Panc1 (cell line): ENCODE data around the gene UPB1. TPM values are rescaled to one million over a fixed set of nuclear protein-coding genes. Genes with fewer than 3 reads are reported as not detected.

ENCODE experiments used
- ATAC-seq: fragments of 200-7000 bp; cut with Tn5 transposase; 2 replicates; pipeline ENCODE4 v1.9.1; 2020; ENCODE audit warnings: mild to moderate bottlenecking, moderate library complexity
- BruUV-seq: library from RNA; stranded (reverse); fragments of 400-500 nt; replicated peaks from 2 replicates; lab custom pipeline; 2021; lab: Mats Ljungman, UMichigan
- CTCF ChIA-PET: fragments of 300-600 bp; sonication (Branson Sonifier 250); formaldehyde crosslinking; loops from one replicate; lab custom pipeline; 2022; ENCODE audit warnings: antibody characterized with exemption; lab: Charles Lee
- POLR2A ChIA-PET: fragments of 300-600 bp; sonication (Branson Sonifier 250); formaldehyde crosslinking; loops from one replicate; lab custom pipeline; 2022; ENCODE audit warnings: antibody characterized with exemption; lab: Charles Lee
- DNase-seq: peaks from one replicate; pipeline ENCODE4 v3.0.0-alpha.2; 2010; ENCODE audit warnings: low read depth, low spot score
- H3K27ac ChIP-seq: 2 replicates; pipeline ENCODE4 v1.5.1; 2011; ENCODE audit warnings: mild to moderate bottlenecking, low read length, inconsistent platforms
- H3K27me3 ChIP-seq: fragments of 200-500 bp; sonication (Bioruptor generic); 2 replicates; pipeline ENCODE4 v1.6.0; 2014; ENCODE audit warnings: low read length, inconsistent platforms; ENCODE audit not compliant: control insufficient read depth, insufficient read depth
- H3K36me3 ChIP-seq: fragments of 200-500 bp; sonication (Bioruptor generic); 2 replicates; pipeline ENCODE4 v1.5.1; 2014; ENCODE audit warnings: inconsistent platforms, mild to moderate bottlenecking, low read length, moderate library complexity; ENCODE audit not compliant: control insufficient read depth, insufficient read depth
- H3K4me1 ChIP-seq: 2 replicates; pipeline ENCODE4 v1.5.1; 2011; ENCODE audit warnings: inconsistent platforms, mild to moderate bottlenecking, low read length, moderate library complexity; ENCODE audit not compliant: control insufficient read depth, insufficient read depth
- H3K4me3 ChIP-seq, 2 experiments: 2 replicates each; pipeline ENCODE4 v1.5.1; 2011 to 2012; ENCODE audit warnings: low read depth in 2 of 2, low read length in 2 of 2, mild to moderate bottlenecking in 2 of 2, inconsistent platforms in 1 of 2, moderate library complexity in 1 of 2
- H3K9me3 ChIP-seq: fragments of 200-500 bp; sonication (Bioruptor generic); 2 replicates; pipeline ENCODE4 v1.5.1; 2014; ENCODE audit warnings: low read depth, mild to moderate bottlenecking, inconsistent platforms, low read length, moderate library complexity; ENCODE audit not compliant: control insufficient read depth, insufficient read depth
- CTCF ChIP-seq: fragments of 450-650 bp; IDR thresholded peaks from 2 replicates; pipeline ENCODE4 v1.5.1; 2017; ENCODE audit warnings: mild to moderate bottlenecking
- POLR2AphosphoS5 ChIP-seq: IDR thresholded peaks from 2 replicates; pipeline ENCODE4 v1.6.1; 2012; ENCODE audit warnings: mild to moderate bottlenecking, low read depth, low read length, moderate library complexity
- REST ChIP-seq, 2 experiments: IDR thresholded peaks; 2 replicates each; pipeline ENCODE4 v1.6.1; 2011 to 2012; ENCODE audit warnings: low read depth in 2 of 2, control low read depth in 1 of 2, low read length in 1 of 2, mild to moderate bottlenecking in 1 of 2, moderate library complexity in 1 of 2; ENCODE audit not compliant: insufficient read depth in 1 of 2
- SIN3A ChIP-seq: IDR thresholded peaks from 2 replicates; pipeline ENCODE4 v1.6.1; 2012; ENCODE audit warnings: low read depth, mild to moderate bottlenecking, low read length, moderate library complexity, borderline replicate concordance; ENCODE audit not compliant: insufficient read depth
- TCF7L2 ChIP-seq: IDR thresholded peaks from 2 replicates; pipeline ENCODE4 v1.6.1; 2011; ENCODE audit warnings: mild to moderate bottlenecking, low read depth, low read length, inconsistent platforms
- in situ Hi-C: cut with HindIII; loops from 2 replicates; pipeline ENCODE4 v1.10.0; 2016; ENCODE audit warnings: low sequenced_read_pairs, low pct_unique_long_range_greater_than_20kb
- intact Hi-C: fragments of 100-400 bp; cut with micrococcal nuclease; formaldehyde crosslinking; loops from one replicate; pipeline ENCODE4 v1.10.0; 2022; ENCODE audit not compliant: unreplicated experiment
- total RNA-seq: library from RNA; stranded (reverse); gene quantifications from one replicate; pipeline ENCODE4 v1.2.1, GENCODE V29; 2021; ENCODE audit not compliant: unreplicated experiment

The UPB1 gene
- total RNA-seq, 1 experiment from 2014 or later, result 0.10 TPM

- TF ChIP-seq SIN3A (no peak), CTCF (no peak), POLR2AphosphoS5 (no peak), REST (IDR thresholded peaks at IDR 0.05; ENCODE audit: insufficient read depth in 1 of 2, low read depth in 2 of 2, low read length in 1 of 2) (no peak), TCF7L2 (no peak)
- Histone ChIP-seq H3K27ac (no peak overlapping the region), H3K4me1 (no peaks in the 10 kb centered on the region), H3K4me3 (no peak overlapping the region), H3K36me3 (no peaks in the 10 kb centered on the region), H3K27me3 (no peaks in the 10 kb centered on the region), H3K9me3 (no peaks in the 10 kb centered on the region)
- ChIA-PET POLR2A (no interaction called here), CTCF (interaction anchor here (0.7 kb wide), 2 partner anchors 14 to 87 kb away, joined by 6 to 7 read pairs; no protein-coding TSS in a partner anchor)
- no peak for DNase-seq
- no peak for ATAC-seq
- intact Hi-C loops (no loop called here), in situ Hi-C loops (no loop called here)
- BruUV-seq, result no TSS peak
These were observed 46.8 kb downstream of the UPB1 start for GRCh38 chr22:24541681-24542515.

- Histone ChIP-seq H3K9me3 (no peaks in the 10 kb centered on the region), H3K27ac (no peak overlapping the region), H3K4me1 (no peaks in the 10 kb centered on the region), H3K36me3 (no peaks in the 10 kb centered on the region), H3K4me3 (no peak overlapping the region), H3K27me3 (no peaks in the 10 kb centered on the region)
- intact Hi-C loops, result no loop called here
- in situ Hi-C loops, result no loop called here
- POLR2A ChIA-PET, result interaction anchor here (0.6 kb wide), 1 partner anchor 13 kb away, joined by 3 read pairs; no protein-coding TSS in a partner anchor
- CTCF ChIA-PET, result no interaction called here
- DNase-seq, result no peak
- no TSS peak for BruUV-seq
- TF ChIP-seq POLR2AphosphoS5 (no peak), SIN3A (no peak), CTCF (no peak), REST (IDR thresholded peaks at IDR 0.05; ENCODE audit: insufficient read depth in 1 of 2, low read depth in 2 of 2, low read length in 1 of 2) (no peak), TCF7L2 (no peak)
- ATAC-seq, result no peak
These were observed 47.5 kb downstream of the UPB1 start for GRCh38 chr22:24542641-24543040.
